ENCODE results near the gene TBC1D10B. TPM values are rescaled to one million over a fixed set of nuclear protein-coding genes. Genes with fewer than 3 reads are reported as not detected.
"Not testable (repeated sequence)": the region's sequence is repeated elsewhere in the genome, so short reads cannot be mapped to it uniquely, and the experiment has no call there.

The TBC1D10B gene
- total and polyA plus RNA-seq, 12 donors: 17.0 to 67.7 (median 44.2) TPM

DNA sequence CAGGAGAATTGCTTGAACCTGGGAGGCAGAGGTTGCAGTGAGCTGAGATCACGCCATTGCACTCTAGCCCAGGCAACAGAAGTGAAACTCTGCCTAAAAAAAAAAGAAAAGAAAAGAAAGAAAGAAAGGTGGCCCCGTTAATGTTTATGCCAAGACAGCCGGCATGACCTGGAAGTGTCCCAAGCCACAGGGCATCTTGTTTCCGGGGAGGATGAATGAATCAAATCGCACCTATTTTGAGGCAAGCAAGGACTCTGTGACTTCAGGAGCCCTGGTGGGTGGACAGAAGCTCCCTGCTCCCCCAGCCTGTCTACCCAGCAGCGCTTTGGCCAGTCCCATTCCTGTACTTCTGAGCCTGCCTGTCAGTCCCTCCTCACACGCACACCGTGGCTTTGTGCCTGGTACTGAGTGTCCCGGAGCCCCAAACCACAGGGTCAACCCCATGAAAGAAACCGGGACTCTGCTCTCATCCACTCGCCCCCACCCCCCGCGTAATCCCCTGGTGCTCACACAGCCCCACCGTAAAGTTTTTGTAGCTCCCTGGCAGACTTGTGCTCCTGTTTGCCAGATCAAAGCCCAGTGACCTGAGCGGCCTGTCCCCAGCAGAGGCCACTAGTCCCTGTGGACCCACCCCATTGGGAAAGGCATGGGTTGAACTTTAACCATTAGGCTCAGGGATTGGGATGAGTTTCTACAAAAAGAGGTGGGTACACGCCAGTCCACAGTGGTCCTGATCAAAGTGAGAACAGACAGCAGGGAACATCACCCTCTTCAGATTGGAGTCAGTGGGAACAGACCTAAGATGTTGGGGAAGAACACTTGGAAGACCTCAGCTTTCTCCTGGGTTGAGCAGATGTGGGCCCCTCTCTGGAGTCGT, 34.5 kb downstream of the TBC1D10B start:
- 15 to 35% (median 32%) methylated on average over 7 to 17 of the region's 17 CpGs for WGBS, 4 donors
- peak in 5 of 7 donors; percentile 43 to 64 (median 64) for DNase-seq
- Histone ChIP-seq H3K36me3 (replicated peaks in 1 of 2) (no peaks in the 10 kb centered on the region), H3K9me3 (replicated peaks in 1 of 3) (no peaks in the 10 kb centered on the region), H3K27ac (peak overlapping the region in 4 of 5 donors; percentile 92 to 98 (median 94)), H3K4me1 (replicated peaks in 1 of 2) (peaks cover 6 to 7% of the 10 kb centered on the region in 2 donors), H3K4me3 (peak overlapping the region in 2 of 4 donors; percentile 61 to 93), H3K27me3 (no peaks in the 10 kb centered on the region)
- intact Hi-C loops (cut with DNase I): no loop called here
- TF ChIP-seq, protein P1, sequence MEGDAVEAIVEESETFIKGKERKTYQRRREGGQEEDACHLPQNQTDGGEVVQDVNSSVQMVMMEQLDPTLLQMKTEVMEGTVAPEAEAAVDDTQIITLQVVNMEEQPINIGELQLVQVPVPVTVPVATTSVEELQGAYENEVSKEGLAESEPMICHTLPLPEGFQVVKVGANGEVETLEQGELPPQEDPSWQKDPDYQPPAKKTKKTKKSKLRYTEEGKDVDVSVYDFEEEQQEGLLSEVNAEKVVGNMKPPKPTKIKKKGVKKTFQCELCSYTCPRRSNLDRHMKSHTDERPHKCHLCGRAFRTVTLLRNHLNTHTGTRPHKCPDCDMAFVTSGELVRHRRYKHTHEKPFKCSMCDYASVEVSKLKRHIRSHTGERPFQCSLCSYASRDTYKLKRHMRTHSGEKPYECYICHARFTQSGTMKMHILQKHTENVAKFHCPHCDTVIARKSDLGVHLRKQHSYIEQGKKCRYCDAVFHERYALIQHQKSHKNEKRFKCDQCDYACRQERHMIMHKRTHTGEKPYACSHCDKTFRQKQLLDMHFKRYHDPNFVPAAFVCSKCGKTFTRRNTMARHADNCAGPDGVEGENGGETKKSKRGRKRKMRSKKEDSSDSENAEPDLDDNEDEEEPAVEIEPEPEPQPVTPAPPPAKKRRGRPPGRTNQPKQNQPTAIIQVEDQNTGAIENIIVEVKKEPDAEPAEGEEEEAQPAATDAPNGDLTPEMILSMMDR (IDR thresholded peaks at IDR 0.05): no peak
- TF ChIP-seq POLR2A (IDR thresholded peaks at IDR 0.05): no peak

DNA sequence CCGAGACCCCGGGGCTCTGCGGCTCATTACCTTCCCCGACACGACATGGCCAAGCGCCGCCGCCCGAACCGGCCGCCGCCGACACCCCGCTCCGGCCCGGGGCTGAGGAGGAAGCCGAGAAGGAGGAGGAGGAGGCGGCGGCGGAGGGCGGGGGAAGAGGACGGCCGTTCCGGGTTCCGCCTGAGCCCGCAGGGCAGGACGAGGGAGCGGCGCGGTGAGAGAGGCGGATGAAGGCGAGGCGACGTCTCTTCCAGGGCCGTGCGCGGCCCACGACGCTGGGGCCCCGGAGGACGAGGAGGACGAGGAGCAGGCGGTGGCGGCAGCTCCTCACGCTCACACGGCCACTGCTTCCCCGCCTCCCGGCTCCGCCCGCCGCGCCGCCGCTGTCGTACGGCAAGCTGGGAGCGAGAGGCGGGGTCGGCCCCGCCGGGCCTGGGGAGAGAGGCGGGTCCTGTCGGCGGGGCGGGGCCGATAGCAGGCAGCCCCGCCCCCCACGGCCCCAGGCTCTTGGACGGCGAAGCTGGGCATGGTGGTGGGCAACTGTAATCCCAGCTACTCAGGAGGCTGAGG, 35.2 kb downstream of the TBC1D10B start:
- H3K27ac ChIP-seq: peak overlapping the region; percentile 82 to 98 (median 93)
- DNase-seq: peak; percentile 84 to 89 (median 88)
- intact Hi-C loops (cut with DNase I); H3K9me3 ChIP-seq (replicated peaks in 1 of 3); H3K4me1 ChIP-seq (replicated peaks in 1 of 2); H3K27me3 ChIP-seq; H3K36me3 ChIP-seq (replicated peaks in 1 of 2): not testable (repeated sequence)
- 0 to 1% (median 0%) methylated on average over 3 to 68 of the region's 70 CpGs for WGBS, 4 donors
- peak overlapping the region in 2 of 4 donors; percentile 61 to 93 for H3K4me3 ChIP-seq
- peak; percentile 57 to 95 for TF ChIP-seq POLR2A (IDR thresholded peaks at IDR 0.05)

DNA sequence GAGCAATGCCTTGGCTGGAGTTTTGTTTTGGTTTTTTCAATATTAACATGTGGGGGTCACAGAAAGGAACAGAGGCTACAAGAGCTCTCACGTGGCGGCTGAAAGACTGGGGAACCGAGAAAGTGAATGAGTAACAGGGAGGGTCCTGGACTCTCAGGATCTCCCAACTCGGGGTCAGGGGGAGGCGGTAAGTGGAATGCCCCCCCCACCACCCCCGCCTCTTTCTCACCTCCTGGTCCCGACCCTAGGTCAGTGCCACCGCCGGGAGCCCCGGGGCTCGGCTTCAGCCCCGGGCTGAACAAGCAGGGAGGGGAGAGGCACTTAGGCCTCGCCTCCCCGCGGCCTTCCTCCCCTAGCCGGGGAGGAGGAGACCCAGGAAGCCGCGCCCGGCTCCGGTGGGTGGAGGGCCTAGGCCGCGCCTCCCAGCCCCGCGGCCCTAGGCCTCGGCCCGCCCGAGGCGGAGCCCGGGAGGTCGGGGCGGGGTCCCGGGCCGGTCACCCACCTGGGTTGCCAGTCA, 35.8 kb downstream of the TBC1D10B start:
- H3K9me3 ChIP-seq (replicated peaks in 1 of 3); intact Hi-C loops (cut with DNase I); H3K36me3 ChIP-seq (replicated peaks in 1 of 2); H3K4me1 ChIP-seq (replicated peaks in 1 of 2); H3K27me3 ChIP-seq: not testable (repeated sequence)
- WGBS, 4 donors: 0% methylated on average over 6 to 23 of the region's 33 CpGs
- peak; percentile 77 to 86 (median 84) for DNase-seq
- peak overlapping the region; percentile 82 to 98 (median 93) for H3K27ac ChIP-seq
- peak overlapping the region in 2 of 4 donors; percentile 61 to 93 for H3K4me3 ChIP-seq

DNA sequence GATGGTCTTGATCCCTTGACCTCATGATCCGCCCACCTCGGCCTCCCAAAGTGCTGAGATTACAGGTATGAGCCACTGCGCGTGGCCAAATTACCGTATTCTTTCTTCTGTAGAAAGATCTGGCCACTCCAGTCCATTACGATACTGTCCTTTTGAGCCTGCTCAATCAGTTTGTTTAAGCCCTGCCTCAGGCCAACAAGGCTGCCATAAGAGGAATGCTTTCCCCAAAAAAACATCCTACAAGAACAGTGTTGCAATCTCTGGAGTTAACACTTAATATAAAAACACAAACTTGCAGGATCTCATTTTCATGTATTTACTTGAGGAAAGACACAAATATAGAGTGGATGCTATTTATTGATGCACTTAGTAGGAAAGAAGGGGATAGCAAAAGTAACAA, 46.1 kb downstream of the TBC1D10B start:
- WGBS, 4 donors: 90 to 95% (median 92%) methylated on average over 6 of the region's 6 CpGs
- H3K4me1 ChIP-seq (replicated peaks in 1 of 2); DNase-seq; H3K36me3 ChIP-seq (replicated peaks in 1 of 2); H3K27me3 ChIP-seq; H3K9me3 ChIP-seq (replicated peaks in 1 of 3); H3K27ac ChIP-seq; H3K4me3 ChIP-seq; intact Hi-C loops (cut with DNase I): not testable (repeated sequence)

DNA sequence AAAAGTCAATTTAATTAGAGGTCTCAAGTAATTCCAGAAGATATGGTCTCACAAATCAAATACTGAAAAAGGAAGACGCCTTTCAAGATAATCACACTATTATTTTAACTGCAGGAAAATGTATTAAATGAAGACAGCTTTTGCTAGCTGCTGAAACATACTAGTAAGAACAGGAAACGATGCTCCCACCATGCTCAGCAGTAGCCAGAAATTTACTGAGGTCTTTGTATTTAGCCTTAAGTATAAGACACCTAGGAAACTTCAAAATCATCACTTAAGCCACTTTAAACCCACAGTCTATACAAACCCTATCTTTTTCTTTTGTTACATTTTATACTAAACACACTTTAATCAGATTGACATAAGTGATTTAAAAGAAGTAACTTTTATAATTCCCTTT, 51.6 kb downstream of the TBC1D10B start:
- intact Hi-C loops (cut with DNase I); H3K27ac ChIP-seq; DNase-seq; H3K4me1 ChIP-seq (replicated peaks in 1 of 2); H3K36me3 ChIP-seq (replicated peaks in 1 of 2); H3K9me3 ChIP-seq (replicated peaks in 1 of 3); H3K4me3 ChIP-seq; H3K27me3 ChIP-seq: not testable (repeated sequence)
- 59 to 83% (median 69%) methylated on average over 2 of the region's 2 CpGs for WGBS, 4 donors

DNA sequence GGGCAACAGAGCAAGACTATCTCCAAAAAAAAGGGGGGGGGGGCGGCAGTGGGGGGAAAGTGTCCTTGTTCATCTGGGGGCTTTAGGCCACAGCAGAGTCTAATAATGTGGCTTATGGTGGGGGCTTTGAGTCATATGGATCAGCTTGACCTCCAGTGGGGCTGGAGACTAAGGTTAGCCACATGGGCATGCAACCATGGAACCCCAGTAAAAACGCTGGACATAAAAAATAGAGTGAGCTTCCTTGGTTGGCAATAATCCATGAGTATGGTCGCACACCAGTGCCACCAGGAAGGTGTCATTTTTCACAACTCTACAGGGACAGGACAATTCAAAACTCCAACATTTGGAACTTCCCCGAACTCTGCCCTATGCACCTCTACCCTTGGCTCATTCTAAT, 59.4 kb downstream of the TBC1D10B start:
- intact Hi-C loops (cut with DNase I); H3K9me3 ChIP-seq (replicated peaks in 1 of 3); H3K36me3 ChIP-seq (replicated peaks in 1 of 2); DNase-seq; H3K27ac ChIP-seq; H3K4me3 ChIP-seq; H3K27me3 ChIP-seq; H3K4me1 ChIP-seq (replicated peaks in 1 of 2): not testable (repeated sequence)
- WGBS, 4 donors: 81 to 87% methylated on average over 3 of the region's 4 CpGs; no CpG with 5 or more reads in 2 of the 4 donors

DNA sequence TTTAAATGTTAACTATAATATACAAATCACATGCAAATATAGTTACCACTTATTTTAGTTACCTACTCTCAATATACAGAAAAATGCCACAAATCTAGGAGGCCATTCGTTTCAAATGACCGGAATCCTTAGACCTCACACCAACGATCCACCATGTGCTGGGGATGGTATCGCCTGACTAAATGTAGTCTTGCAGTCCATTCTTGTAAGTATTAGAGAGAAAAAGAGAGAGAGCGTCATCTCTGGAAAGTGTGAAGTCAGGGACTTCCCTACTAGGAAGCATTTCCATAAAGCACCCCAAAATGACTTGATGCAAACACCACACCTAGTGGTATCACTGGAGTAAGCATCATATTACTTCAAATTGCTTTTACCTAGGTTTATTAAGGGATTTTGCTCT, 61.0 kb downstream of the TBC1D10B start:
- H3K27me3 ChIP-seq; intact Hi-C loops (cut with DNase I); H3K4me3 ChIP-seq; H3K36me3 ChIP-seq (replicated peaks in 1 of 2); H3K9me3 ChIP-seq (replicated peaks in 1 of 3); H3K27ac ChIP-seq; DNase-seq; H3K4me1 ChIP-seq (replicated peaks in 1 of 2): not testable (repeated sequence)
- WGBS, 4 donors: 94 to 95% (median 95%) methylated on average over 5 of the region's 5 CpGs

Data from adrenal gland (tissue), 12 donors.